ENCODE results near the gene TGFB1I1. TPM values are rescaled to one million over a fixed set of nuclear protein-coding genes. Genes with fewer than 3 reads are reported as not detected.

The TGFB1I1 gene
- total and polyA plus RNA-seq, 2 of the 13 experiments (the other 11 are each of a cell fraction or from before 2014, with no cell fraction given), result 0.80 to 2.9 TPM

DNA sequence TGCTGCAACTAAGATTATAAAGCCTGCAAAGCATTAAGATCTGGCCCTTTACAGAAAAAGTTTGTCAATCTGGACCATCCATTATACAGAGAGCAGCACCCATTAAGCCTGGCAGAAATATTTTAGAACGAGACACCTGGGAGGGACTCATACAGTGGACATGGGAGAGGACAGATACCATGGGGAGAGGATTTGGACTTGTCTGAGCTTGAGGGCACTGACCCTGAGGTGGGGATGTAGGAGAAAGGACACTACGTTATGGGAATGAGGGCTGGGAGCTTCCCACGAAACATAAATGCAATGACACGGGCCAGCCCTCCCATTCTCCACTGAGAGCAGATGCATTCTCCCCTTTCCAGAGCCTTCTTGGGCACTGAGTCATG is 30.0 kb downstream of the TGFB1I1 start:
- peaks cover 45% of the 10 kb centered on the region for H3K4me1 ChIP-seq (ENCODE audit: insufficient read depth, low read length)
- in situ Hi-C loops (cut with HindIII; ENCODE audit: extremely low pct_ligation_motif_present, low pct_unique_long_range_greater_than_20kb), result no loop called here
- no peak overlapping the region for H3K9ac ChIP-seq (ENCODE audit: insufficient read depth, low read depth, low read length)
- H3K36me3 ChIP-seq (replicated peaks in 1 of 2; ENCODE audit: control insufficient read depth in 1 of 2, insufficient read depth in 2 of 2, low read length in 2 of 2), result peaks cover 11 to 44% of the 10 kb centered on the region in 2 experiments; a peak in 4 of 5 replicates
- peak overlapping the region; percentile 1 for H3K27ac ChIP-seq (ENCODE audit: extremely low read length, insufficient read depth, low read length)
- no peak for DNase-seq (ENCODE audit: low spot score)
- ChIA-PET POLR2A (interaction anchor here (0.9 to 2.5 kb wide), 4 partner anchors 13 to 372 kb away, joined by 3 to 13 read pairs (median 4); partner anchors contain the start of genes ARMC5 and ZNF267), CTCF (ENCODE audit: low intra/inter-chr PET ratio, low total read pairs) (no interaction called here)
- intact Hi-C loops (cut with micrococcal nuclease; ENCODE audit: unreplicated experiment), result no loop called here
- WGBS (ENCODE audit: low lambda C conversion rate), result 68% methylated on average over 4 of the region's 4 CpGs
- peaks cover 7% of the 10 kb centered on the region for H3K79me2 ChIP-seq (ENCODE audit: insufficient read depth, low read length)
- no peaks in the 10 kb centered on the region for H3K9me3 ChIP-seq (ENCODE audit: low read length)
- H2AFZ ChIP-seq (ENCODE audit: low read length), result no peak overlapping the region
- FAIRE-seq, result no peak
- no peak overlapping the region for H3K4me2 ChIP-seq (ENCODE audit: low read depth, low read length)
- H3K27me3 ChIP-seq (ENCODE audit: control insufficient read depth in 1 of 2, insufficient read depth in 2 of 2, low read length in 2 of 2), result no peaks in the 10 kb centered on the region
- ATAC-seq, result peak; percentile 37
- BruUV-seq (replicated peaks), result no TSS peak
- H3K4me3 ChIP-seq (replicated peaks in 1 of 3; ENCODE audit: insufficient read depth in 1 of 3, low read depth in 2 of 3, low read length in 3 of 3), result no peak overlapping the region
- no peaks in the 10 kb centered on the region for H4K20me1 ChIP-seq (ENCODE audit: insufficient read depth, low read length)
- no peak for TF ChIP-seq NFIB (CRISPR knock-in tag; IDR thresholded peaks at IDR 0.05; ENCODE audit: borderline replicate concordance)
- TF ChIP-seq SIN3A (IDR thresholded peaks at IDR 0.05; ENCODE audit: borderline replicate concordance, low read depth, low read length), result 0 out of 2 replicates have a peak, but pooled peaks have one; percentile 6
- no peak for TF ChIP-seq CERS6 (CRISPR knock-in tag; IDR thresholded peaks at IDR 0.05)
- TF ChIP-seq IRX3 (CRISPR knock-in tag; IDR thresholded peaks at IDR 0.05; ENCODE audit: borderline replicate concordance, low read depth), result no peak
- TF ChIP-seq POLR2A (IDR thresholded peaks at IDR 0.05; ENCODE audit: insufficient read depth in 1 of 2, low read depth in 2 of 2, low read length in 2 of 2), result no peak
- TF ChIP-seq SIX1 (CRISPR knock-in tag; IDR thresholded peaks at IDR 0.05; ENCODE audit: borderline replicate concordance), result no peak
- TF ChIP-seq ZBTB7B (CRISPR knock-in tag; IDR thresholded peaks at IDR 0.05), result no peak
- TF ChIP-seq SMAD9 (CRISPR knock-in tag; IDR thresholded peaks at IDR 0.05), result no peak
- TF ChIP-seq AHDC1 (CRISPR knock-in tag; IDR thresholded peaks at IDR 0.05; ENCODE audit: borderline replicate concordance), result 0 out of 2 replicates have a peak, but pooled peaks have one; percentile 13
- TF ChIP-seq POGZ (CRISPR knock-in tag; IDR thresholded peaks at IDR 0.05), result no peak
- TF ChIP-seq CCAR2 (optimal IDR thresholded peaks at IDR 0.05; ENCODE audit: low read depth, low read length), result no peak
- TF ChIP-seq, protein P1, sequence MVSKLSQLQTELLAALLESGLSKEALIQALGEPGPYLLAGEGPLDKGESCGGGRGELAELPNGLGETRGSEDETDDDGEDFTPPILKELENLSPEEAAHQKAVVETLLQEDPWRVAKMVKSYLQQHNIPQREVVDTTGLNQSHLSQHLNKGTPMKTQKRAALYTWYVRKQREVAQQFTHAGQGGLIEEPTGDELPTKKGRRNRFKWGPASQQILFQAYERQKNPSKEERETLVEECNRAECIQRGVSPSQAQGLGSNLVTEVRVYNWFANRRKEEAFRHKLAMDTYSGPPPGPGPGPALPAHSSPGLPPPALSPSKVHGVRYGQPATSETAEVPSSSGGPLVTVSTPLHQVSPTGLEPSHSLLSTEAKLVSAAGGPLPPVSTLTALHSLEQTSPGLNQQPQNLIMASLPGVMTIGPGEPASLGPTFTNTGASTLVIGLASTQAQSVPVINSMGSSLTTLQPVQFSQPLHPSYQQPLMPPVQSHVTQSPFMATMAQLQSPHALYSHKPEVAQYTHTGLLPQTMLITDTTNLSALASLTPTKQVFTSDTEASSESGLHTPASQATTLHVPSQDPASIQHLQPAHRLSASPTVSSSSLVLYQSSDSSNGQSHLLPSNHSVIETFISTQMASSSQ (IDR thresholded peaks at IDR 0.05; ENCODE audit: low read depth), result no peak
- TF ChIP-seq, protein P1 (CRISPR knock-in tag; IDR thresholded peaks at IDR 0.05; ENCODE audit: borderline replicate concordance), result no peak
- no peak for TF ChIP-seq FOXK2 (IDR thresholded peaks at IDR 0.05)
